Endothelial cell of umbilical vein (primary cell): ENCODE data around the gene GNPAT. TPM values are rescaled to one million over a fixed set of nuclear protein-coding genes. Genes with fewer than 3 reads are reported as not detected.

Source experiments
- BruUV-seq: library from RNA; stranded (reverse); fragments of 400-500 nt; replicated peaks from 2 replicates; lab custom pipeline; 2021; lab: Mats Ljungman, UMichigan
- CTCF ChIA-PET: fragments of 300-600, 350-600 bp; sonication (Branson Sonifier 250); formaldehyde crosslinking; loops from one replicate; lab custom pipeline; 2021; ENCODE audit warnings: antibody characterized with exemption, inconsistent platforms; lab: Charles Lee
- POLR2A ChIA-PET: fragments of 300-600, 350-600 bp; sonication (Branson Sonifier 250); formaldehyde crosslinking; loops from one replicate; lab custom pipeline; 2021; ENCODE audit warnings: antibody characterized with exemption, inconsistent platforms; lab: Charles Lee
- DNase-seq: peaks from one replicate; pipeline ENCODE4 v3.0.0-alpha.2; 2011; ENCODE audit warnings: low read depth, low spot score
- FAIRE-seq: peaks from 2 replicates; lab custom pipeline; 2011; peaks lifted over from hg19 to GRCh38; lab: Jason Lieb, UNC
- H2AFZ ChIP-seq: 2 replicates; pipeline ENCODE4 v1.6.0; 2012; ENCODE audit warnings: low read depth, low read length, control low read depth, inconsistent platforms
- H3K27ac ChIP-seq: 2 replicates; pipeline ENCODE4 v1.5.1; 2011; ENCODE audit warnings: low read depth, mild to moderate bottlenecking, control low read depth, low read length, moderate library complexity; ENCODE audit not compliant: insufficient read depth
- H3K27me3 ChIP-seq, 2 experiments: 2 replicates each; pipeline versions ENCODE4 v1.6.0 to v1.6.1; 2011; ENCODE audit warnings: low read length in 2 of 2, mixed read lengths in 1 of 2; ENCODE audit not compliant: control insufficient read depth in 2 of 2, insufficient read depth in 2 of 2
- H3K36me3 ChIP-seq, 2 experiments: 2 replicates in 1 of 2; 3 replicates in 1 of 2; pipeline ENCODE4 v1.5.1; 2011; ENCODE audit warnings: low read length in 2 of 2, mild to moderate bottlenecking in 1 of 2, moderate library complexity in 1 of 2; ENCODE audit not compliant: control insufficient read depth in 2 of 2, insufficient read depth in 2 of 2; ENCODE audit errors: extremely low read depth in 1 of 2
- H3K4me1 ChIP-seq: 3 replicates; pipeline ENCODE4 v1.5.1; 2011; ENCODE audit warnings: mild to moderate bottlenecking, low read length; ENCODE audit not compliant: control insufficient read depth, insufficient read depth; ENCODE audit errors: extremely low read depth
- H3K4me2 ChIP-seq: 2 replicates; pipeline ENCODE4 v1.6.1; 2011; ENCODE audit warnings: low read length, control low read depth, mixed read lengths; ENCODE audit not compliant: insufficient read depth
- H3K4me3 ChIP-seq, 3 experiments: fragments of 200-600 bp in 1 of 3; sonication (generic), shearing (Covaris generic) in 1 of 3; replicated peaks in 1 of 3; 2 replicates each; pipeline ENCODE4 v1.5.1; 2011 to 2016; ENCODE audit warnings: control low read depth in 3 of 3, low read length in 3 of 3, mild to moderate bottlenecking in 2 of 3, inconsistent platforms in 1 of 3, low read depth in 1 of 3, moderate library complexity in 1 of 3; ENCODE audit not compliant: insufficient read depth in 1 of 3
- H3K79me2 ChIP-seq: 2 replicates; pipeline ENCODE4 v1.6.0; 2012; ENCODE audit warnings: low read length, inconsistent platforms; ENCODE audit not compliant: control insufficient read depth, insufficient read depth
- H3K9ac ChIP-seq: replicated peaks from 2 replicates; pipeline ENCODE3; 2011; ENCODE audit warnings: low read length, control low read depth; ENCODE audit not compliant: insufficient read depth; ENCODE audit errors: extremely low read depth
- H3K9me1 ChIP-seq: replicated peaks from 3 replicates; pipeline ENCODE4 v1.6.0; 2011; ENCODE audit warnings: mild to moderate bottlenecking, low read length; ENCODE audit not compliant: control insufficient read depth, insufficient read depth; ENCODE audit errors: extremely low read depth
- H3K9me3 ChIP-seq: replicated peaks from 2 replicates; pipeline ENCODE4 v1.5.1; 2012; ENCODE audit warnings: low read length, inconsistent platforms; ENCODE audit not compliant: control insufficient read depth, insufficient read depth
- H4K20me1 ChIP-seq: replicated peaks from 2 replicates; pipeline ENCODE3; 2011; ENCODE audit warnings: mild to moderate bottlenecking, low read length; ENCODE audit not compliant: control insufficient read depth, insufficient read depth; ENCODE audit errors: extremely low read depth
- EZH2 ChIP-seq: IDR thresholded peaks from 2 replicates; pipeline ENCODE4 v1.6.1; 2012; ENCODE audit warnings: borderline replicate concordance, low read depth, mild to moderate bottlenecking, moderate library complexity, low read length, inconsistent platforms; ENCODE audit not compliant: severe bottlenecking
- FOS ChIP-seq: IDR thresholded peaks from 2 replicates; pipeline ENCODE4 v1.6.1; 2011; ENCODE audit warnings: mild to moderate bottlenecking, low read length, moderate library complexity, borderline replicate concordance; ENCODE audit not compliant: insufficient read depth
- JUN ChIP-seq: IDR thresholded peaks from 2 replicates; pipeline ENCODE4 v1.6.1; 2011; ENCODE audit warnings: borderline replicate concordance, low read depth; ENCODE audit not compliant: insufficient read length, insufficient read depth
- MYC ChIP-seq: IDR thresholded peaks from one replicate; pipeline ENCODE4 v1.6.1; 2011; ENCODE audit warnings: mild to moderate bottlenecking, low read depth, low read length
- POLR2A ChIP-seq: IDR thresholded peaks from 2 replicates; pipeline ENCODE4 v1.6.1; 2012; ENCODE audit warnings: low read depth, mild to moderate bottlenecking, control low read depth, low read length
- POLR2AphosphoS5 ChIP-seq: IDR thresholded peaks from 2 replicates; pipeline ENCODE4 v1.6.1; 2012; ENCODE audit warnings: low read depth, mild to moderate bottlenecking, control low read depth, low read length, moderate library complexity; ENCODE audit not compliant: insufficient read depth
- dilution Hi-C: fragments of 300-500 bp; cut with MboI; formaldehyde crosslinking; loops from one replicate; pipeline ENCODE4 v1.15.0; 2019; ENCODE audit warnings: low sequenced_read_pairs; ENCODE audit not compliant: extremely low pct_ligation_motif_present
- intact Hi-C: fragments of 100-400 bp; cut with micrococcal nuclease; formaldehyde crosslinking; loops from one replicate; pipeline ENCODE4 v1.10.0; 2022
- polyA plus RNA-seq, 4 experiments: library from polyadenylated mRNA; depleted of rRNA in 3 of 4; stranded (reverse) in 3 of 4; unstranded in 1 of 4; fragments of >200 nt; gene quantifications; 2 replicates each; pipeline versions ENCODE4 v1.2.1 to v1.2.3, GENCODE V29; 2011 to 2012; ENCODE audit warnings: missing spikeins in 1 of 4
- total RNA-seq: library from RNA; stranded (reverse); gene quantifications from 2 replicates; pipeline ENCODE4 v1.2.3, GENCODE V29; 2021

Gene GNPAT
- total and polyA plus RNA-seq, 2 donors (not counting 3 experiments of a cell fraction or from before 2014, with no cell fraction given) = 18.9 to 51.4 TPM

DNA sequence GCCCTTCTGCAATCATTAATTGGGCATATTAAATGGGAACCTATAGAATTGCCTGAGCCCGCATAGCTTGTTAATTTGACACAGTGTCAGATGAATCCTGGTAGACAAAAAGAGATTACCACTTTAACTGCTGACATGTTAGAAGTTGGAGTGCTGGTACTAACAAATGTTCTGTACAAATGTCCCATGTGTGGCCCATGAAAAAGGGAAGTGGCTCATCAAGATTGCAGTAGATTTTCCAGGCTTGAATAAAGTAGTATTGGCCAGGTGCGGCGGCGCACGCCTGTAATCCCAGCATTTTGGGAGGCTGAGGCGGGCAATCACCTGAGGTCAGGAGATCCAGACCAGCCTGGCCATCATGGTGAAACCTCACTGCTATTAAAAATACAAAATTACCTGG, 45.6 kb downstream of the GNPAT start:
- Histone ChIP-seq H3K4me2 (no peak overlapping the region), H3K79me2 (no peaks in the 10 kb centered on the region), H3K27me3 (no peaks in the 10 kb centered on the region), H3K4me1 (no peaks in the 10 kb centered on the region), H4K20me1 (no peaks in the 10 kb centered on the region), H3K9ac (no peak overlapping the region), H3K9me1 (no peaks in the 10 kb centered on the region), H3K36me3 (no peaks in the 10 kb centered on the region), H3K4me3 (no peak overlapping the region), H2AFZ (no peak overlapping the region), H3K9me3 (no peaks in the 10 kb centered on the region), H3K27ac (no peak overlapping the region)
- TF ChIP-seq MYC (no peak), FOS (no peak), POLR2A (no peak), EZH2 (no peak)
- dilution Hi-C loops (no loop called here), intact Hi-C loops (no loop called here)
- BruUV-seq = no TSS peak
- ChIA-PET POLR2A (no interaction called here), CTCF (no interaction called here)
- no peak for FAIRE-seq
- no peak for DNase-seq

DNA sequence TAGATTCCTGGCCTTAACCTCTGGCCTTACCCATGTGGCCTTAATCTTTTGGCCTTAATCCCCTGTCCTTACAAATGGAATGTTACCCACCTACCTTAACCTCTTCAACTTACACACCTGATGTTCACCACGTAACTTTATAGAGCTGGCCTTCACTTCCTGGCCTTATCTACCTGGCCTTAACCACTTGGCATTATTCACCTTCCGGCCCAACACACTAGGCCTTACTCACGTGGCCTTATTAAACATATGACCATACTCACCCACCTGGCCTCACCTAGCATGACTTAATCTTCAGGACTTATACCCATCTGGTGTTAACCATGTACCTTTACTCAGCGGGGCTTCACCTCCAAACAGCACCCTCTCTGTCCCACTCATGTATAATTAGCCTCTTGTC, 54.9 kb downstream of the GNPAT start:
- FAIRE-seq = no peak
- Histone ChIP-seq H4K20me1 (no peaks in the 10 kb centered on the region), H3K9me3 (no peaks in the 10 kb centered on the region), H3K4me2 (no peak overlapping the region), H3K27me3 (no peaks in the 10 kb centered on the region), H3K27ac (no peak overlapping the region), H3K4me3 (no peak overlapping the region), H3K9me1 (no peaks in the 10 kb centered on the region), H3K36me3 (no peaks in the 10 kb centered on the region), H2AFZ (no peak overlapping the region), H3K79me2 (no peaks in the 10 kb centered on the region), H3K4me1 (no peaks in the 10 kb centered on the region), H3K9ac (no peak overlapping the region)
- intact Hi-C loops (no loop called here), dilution Hi-C loops (no loop called here)
- BruUV-seq = no TSS peak
- TF ChIP-seq JUN (no peak), EZH2 (no peak), POLR2AphosphoS5 (no peak)
- no peak for DNase-seq
- POLR2A ChIA-PET = no interaction called here
- CTCF ChIA-PET = no interaction called here
